Glutamatergic neuron (in vitro differentiated cells): ENCODE results near the gene GNS. TPM values are rescaled to one million over a fixed set of nuclear protein-coding genes. Genes with fewer than 3 reads are reported as not detected.

ENCODE experiments used
- DNase-seq: peaks from one replicate; pipeline ENCODE4 v3.0.0; 2022
- H3K27ac Mint-ChIP-seq: one replicate; pipeline ENCODE4 v1.8.0; 2020; ENCODE audit warnings: mild to moderate bottlenecking, mixed read lengths, inconsistent platforms; ENCODE audit not compliant: unreplicated experiment
- H3K27me3 Mint-ChIP-seq: one replicate; pipeline ENCODE4 v1.8.0; 2020; ENCODE audit warnings: mild to moderate bottlenecking, moderate library complexity, mixed read lengths, inconsistent platforms; ENCODE audit not compliant: unreplicated experiment
- H3K36me3 Mint-ChIP-seq: one replicate; pipeline ENCODE4 v1.8.0; 2020; ENCODE audit warnings: mild to moderate bottlenecking, mixed read lengths, inconsistent platforms; ENCODE audit not compliant: unreplicated experiment
- H3K4me1 Mint-ChIP-seq: one replicate; pipeline ENCODE4 v1.8.0; 2020; ENCODE audit warnings: mild to moderate bottlenecking, low read depth, mixed read lengths, inconsistent platforms; ENCODE audit not compliant: unreplicated experiment
- H3K4me3 Mint-ChIP-seq: one replicate; pipeline ENCODE4 v1.8.0; 2020; ENCODE audit warnings: mild to moderate bottlenecking, mixed read lengths, inconsistent platforms; ENCODE audit not compliant: unreplicated experiment
- H3K9me3 Mint-ChIP-seq: one replicate; pipeline ENCODE4 v1.8.0; 2020; ENCODE audit warnings: mild to moderate bottlenecking, moderate library complexity, mixed read lengths, inconsistent platforms; ENCODE audit not compliant: unreplicated experiment
- total RNA-seq: library from RNA; stranded (reverse); fragmentation: NEBNext Ultra II Directional; extraction: Animal tissue kit (Norgen Biotek cat#: 25700); gene quantifications from one replicate; pipeline ENCODE4 v1.2.1, GENCODE V29; 2021; ENCODE audit not compliant: unreplicated experiment
- TF ChIP-seq, protein P1 (sequence below): fragments of 200-600 bp; sonication (generic); IDR thresholded peaks from one replicate; pipeline ENCODE4 v1.5.0; 2021; ENCODE audit not compliant: partially characterized antibody, unreplicated experiment

Gene GNS
- total RNA-seq, 1 donor from 2014 or later, result 145 TPM

DNA sequence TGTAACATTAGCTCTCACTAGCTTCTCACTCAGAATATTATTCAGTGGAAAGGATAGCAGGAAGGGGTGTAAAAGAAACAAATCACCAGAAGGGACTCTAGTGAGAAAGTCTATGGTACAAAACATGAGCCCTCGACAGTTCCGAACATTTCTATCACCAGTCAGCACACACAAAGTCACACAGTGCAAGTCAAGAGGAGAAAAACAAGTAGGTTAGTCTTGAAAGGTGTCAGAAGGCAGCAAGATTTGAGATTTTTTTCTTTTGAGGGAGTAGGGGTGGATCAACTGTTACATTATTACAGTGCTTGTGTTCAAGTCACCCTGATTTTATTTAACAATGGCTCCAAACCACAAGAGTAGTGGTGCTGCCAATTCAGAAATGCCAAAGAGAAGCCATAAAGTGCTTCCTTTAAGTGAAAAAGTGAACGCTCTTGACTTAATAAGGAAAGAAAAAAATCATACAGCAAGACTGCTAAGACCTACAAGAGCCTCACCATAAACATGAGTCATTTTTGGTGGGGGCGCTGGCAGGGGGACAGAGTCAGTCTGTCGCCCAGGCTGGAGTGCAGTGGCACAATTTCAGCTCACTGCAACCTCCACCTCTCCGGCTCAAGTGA is 42.3 kb downstream of the GNS start:
- TF ChIP-seq, protein P1, sequence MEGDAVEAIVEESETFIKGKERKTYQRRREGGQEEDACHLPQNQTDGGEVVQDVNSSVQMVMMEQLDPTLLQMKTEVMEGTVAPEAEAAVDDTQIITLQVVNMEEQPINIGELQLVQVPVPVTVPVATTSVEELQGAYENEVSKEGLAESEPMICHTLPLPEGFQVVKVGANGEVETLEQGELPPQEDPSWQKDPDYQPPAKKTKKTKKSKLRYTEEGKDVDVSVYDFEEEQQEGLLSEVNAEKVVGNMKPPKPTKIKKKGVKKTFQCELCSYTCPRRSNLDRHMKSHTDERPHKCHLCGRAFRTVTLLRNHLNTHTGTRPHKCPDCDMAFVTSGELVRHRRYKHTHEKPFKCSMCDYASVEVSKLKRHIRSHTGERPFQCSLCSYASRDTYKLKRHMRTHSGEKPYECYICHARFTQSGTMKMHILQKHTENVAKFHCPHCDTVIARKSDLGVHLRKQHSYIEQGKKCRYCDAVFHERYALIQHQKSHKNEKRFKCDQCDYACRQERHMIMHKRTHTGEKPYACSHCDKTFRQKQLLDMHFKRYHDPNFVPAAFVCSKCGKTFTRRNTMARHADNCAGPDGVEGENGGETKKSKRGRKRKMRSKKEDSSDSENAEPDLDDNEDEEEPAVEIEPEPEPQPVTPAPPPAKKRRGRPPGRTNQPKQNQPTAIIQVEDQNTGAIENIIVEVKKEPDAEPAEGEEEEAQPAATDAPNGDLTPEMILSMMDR, result no peak
- Mint-ChIP-seq H3K27ac (peak overlapping the region; percentile 30), H3K4me3 (no peak overlapping the region), H3K9me3 (peaks cover 13% of the 10 kb centered on the region), H3K27me3 (peaks cover 7% of the 10 kb centered on the region), H3K4me1 (peaks cover 37% of the 10 kb centered on the region), H3K36me3 (peaks cover 33% of the 10 kb centered on the region)
- no peak for DNase-seq

- Mint-ChIP-seq H3K27ac (no peak overlapping the region), H3K27me3 (peaks cover 7% of the 10 kb centered on the region), H3K36me3 (peaks cover 27% of the 10 kb centered on the region), H3K4me1 (peaks cover 31% of the 10 kb centered on the region), H3K4me3 (no peak overlapping the region), H3K9me3 (peaks cover 12% of the 10 kb centered on the region)
- DNase-seq, result no peak
- TF ChIP-seq, protein P1, result no peak
Measured at GRCh38 chr12:64716371-64716770, 42.8 kb downstream of the GNS start.

- no peak overlapping the region for H3K27ac Mint-ChIP-seq
- TF ChIP-seq, protein P1, result no peak
- H3K9me3 Mint-ChIP-seq, result no peaks in the 10 kb centered on the region
- DNase-seq, result no peak
- no peak overlapping the region for H3K4me3 Mint-ChIP-seq
- H3K27me3 Mint-ChIP-seq, result no peaks in the 10 kb centered on the region
- peaks cover 23% of the 10 kb centered on the region for H3K36me3 Mint-ChIP-seq
- H3K4me1 Mint-ChIP-seq, result peaks cover 13% of the 10 kb centered on the region
Measured at GRCh38 chr12:64714551-64714968, 44.6 kb downstream of the GNS start.

DNA sequence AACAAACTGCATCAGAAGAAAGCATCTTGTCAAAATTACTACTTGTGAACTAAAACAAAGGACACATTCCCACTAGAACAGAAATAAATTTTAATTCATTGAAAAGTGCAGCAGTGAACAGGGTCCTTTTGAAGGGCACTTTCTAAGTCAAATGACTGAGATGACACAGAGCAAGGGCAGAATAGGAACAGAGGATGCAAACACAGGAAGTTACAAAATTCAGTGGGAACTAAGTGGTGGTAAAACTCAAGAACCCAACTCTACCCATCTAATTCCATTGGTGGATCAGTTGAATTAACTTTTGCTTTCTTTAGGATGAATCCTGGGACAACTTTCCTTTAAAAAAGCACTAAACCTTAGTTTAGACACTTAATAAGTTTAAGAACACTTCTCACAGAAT is 45.8 kb downstream of the GNS start:
- Mint-ChIP-seq H3K9me3 (no peaks in the 10 kb centered on the region), H3K27me3 (no peaks in the 10 kb centered on the region), H3K4me1 (peaks cover 6% of the 10 kb centered on the region), H3K4me3 (no peak overlapping the region), H3K36me3 (peaks cover 23% of the 10 kb centered on the region), H3K27ac (no peak overlapping the region)
- TF ChIP-seq, protein P1, result no peak
- no peak for DNase-seq

- Mint-ChIP-seq H3K27me3 (no peaks in the 10 kb centered on the region), H3K36me3 (no peaks in the 10 kb centered on the region), H3K4me3 (no peak overlapping the region), H3K27ac (no peak overlapping the region), H3K4me1 (peaks cover 11% of the 10 kb centered on the region), H3K9me3 (peaks cover 2% of the 10 kb centered on the region)
- TF ChIP-seq, protein P1, result no peak
- DNase-seq, result no peak
Measured at GRCh38 chr12:64709429-64709828, 49.8 kb downstream of the GNS start.
